Prostate gland (tissue), 2 donors: ENCODE measurements around the gene HS3ST3A1.

ENCODE experiments used
- POLR2A ChIP-seq: fragments of 450-650 bp; IDR thresholded peaks from one replicate; pipeline ENCODE4 v1.6.1; 2016; ENCODE audit warnings: antibody characterized with exemption, mild to moderate bottlenecking
- TF ChIP-seq, protein P1 (sequence below), 4 experiments: fragments of 200-600 bp in 2 of 4; fragments of 450-650 bp in 2 of 4; sonication (generic) in 2 of 4; IDR thresholded peaks; 1 replicate in 3 of 4; 2 replicates in 1 of 4; pipeline ENCODE4 v1.5.1; 2016 to 2019; ENCODE audit warnings: antibody characterized with exemption in 4 of 4, mild to moderate bottlenecking in 2 of 4, moderate library complexity in 2 of 4

DNA sequence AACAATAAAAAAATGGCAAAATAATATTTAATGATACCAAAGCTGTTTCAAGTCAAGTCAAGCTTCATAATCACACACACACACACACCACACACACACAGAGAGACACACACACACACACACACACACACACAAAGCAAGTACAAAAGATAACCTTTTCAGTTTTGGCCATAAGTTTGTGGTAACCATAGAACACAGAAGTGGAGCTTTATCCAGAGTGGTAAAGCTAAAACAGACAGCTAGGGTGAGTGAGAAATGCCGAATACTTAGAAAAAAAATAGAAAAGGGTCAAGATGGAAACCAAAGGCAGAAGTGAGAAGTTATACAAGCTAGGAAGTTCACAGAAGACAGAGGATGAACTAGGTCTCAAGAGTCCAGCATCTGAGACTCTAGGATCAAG, 79.0 kb downstream of the HS3ST3A1 start:
- TF ChIP-seq, protein P1, sequence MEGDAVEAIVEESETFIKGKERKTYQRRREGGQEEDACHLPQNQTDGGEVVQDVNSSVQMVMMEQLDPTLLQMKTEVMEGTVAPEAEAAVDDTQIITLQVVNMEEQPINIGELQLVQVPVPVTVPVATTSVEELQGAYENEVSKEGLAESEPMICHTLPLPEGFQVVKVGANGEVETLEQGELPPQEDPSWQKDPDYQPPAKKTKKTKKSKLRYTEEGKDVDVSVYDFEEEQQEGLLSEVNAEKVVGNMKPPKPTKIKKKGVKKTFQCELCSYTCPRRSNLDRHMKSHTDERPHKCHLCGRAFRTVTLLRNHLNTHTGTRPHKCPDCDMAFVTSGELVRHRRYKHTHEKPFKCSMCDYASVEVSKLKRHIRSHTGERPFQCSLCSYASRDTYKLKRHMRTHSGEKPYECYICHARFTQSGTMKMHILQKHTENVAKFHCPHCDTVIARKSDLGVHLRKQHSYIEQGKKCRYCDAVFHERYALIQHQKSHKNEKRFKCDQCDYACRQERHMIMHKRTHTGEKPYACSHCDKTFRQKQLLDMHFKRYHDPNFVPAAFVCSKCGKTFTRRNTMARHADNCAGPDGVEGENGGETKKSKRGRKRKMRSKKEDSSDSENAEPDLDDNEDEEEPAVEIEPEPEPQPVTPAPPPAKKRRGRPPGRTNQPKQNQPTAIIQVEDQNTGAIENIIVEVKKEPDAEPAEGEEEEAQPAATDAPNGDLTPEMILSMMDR (IDR thresholded peaks at IDR 0.05): no peak
- no peak for TF ChIP-seq POLR2A
